B cell (primary cell): ENCODE results near the gene ZNF317. TPM values are rescaled to one million over a fixed set of nuclear protein-coding genes. Genes with fewer than 3 reads are reported as not detected.

Source experiments
- ATAC-seq: fragments of 200-7000 bp; cut with Tn5 transposase; one replicate; pipeline ENCODE4 v1.10.0; 2021; ENCODE audit warnings: low read depth, mild to moderate bottlenecking, moderate number of reproducible peaks, moderate library complexity
- CTCF ChIA-PET: fragments of 350-600 bp; sonication (Branson Sonifier 250); formaldehyde crosslinking; loops from one replicate; lab custom pipeline; 2021; ENCODE audit warnings: antibody characterized with exemption, inconsistent platforms; lab: Charles Lee
- POLR2A ChIA-PET: fragments of 350-600 bp; sonication (Branson Sonifier 250); formaldehyde crosslinking; loops from one replicate; lab custom pipeline; 2021; ENCODE audit warnings: antibody characterized with exemption; lab: Charles Lee
- DNase-seq: peaks from one replicate; pipeline ENCODE4 v3.0.0; 2013
- H2AFZ ChIP-seq: 2 replicates; pipeline ENCODE4 v1.6.1; 2012; ENCODE audit warnings: mild to moderate bottlenecking, low read depth, low read length; ENCODE audit not compliant: insufficient read depth, poor library complexity, severe bottlenecking
- H3K27ac ChIP-seq, 2 donors: 1 replicate in 1 of 2; 2 replicates in 1 of 2; pipeline ENCODE4 v1.5.1; 2012 to 2013; ENCODE audit warnings: low read length in 2 of 2, mild to moderate bottlenecking in 2 of 2, moderate library complexity in 1 of 2
- H3K27me3 ChIP-seq, 4 experiments: fragments of 200-600 bp in 1 of 4; sonication (generic) in 1 of 4; replicated peaks in 1 of 4; 1 replicate in 2 of 4; 2 replicates in 2 of 4; pipeline versions ENCODE4 v1.6.1 to v1.7.0; 2013 to 2016; ENCODE audit warnings: low read length in 3 of 4, mild to moderate bottlenecking in 2 of 4, mixed read lengths in 1 of 4, moderate library complexity in 1 of 4; ENCODE audit not compliant: insufficient read depth in 4 of 4, control insufficient read depth in 3 of 4; ENCODE audit errors: control extremely low read depth in 1 of 4
- H3K36me3 ChIP-seq, 2 experiments: replicated peaks in 1 of 2; 1 replicate in 1 of 2; 2 replicates in 1 of 2; pipeline versions ENCODE4 v1.6.1 to v1.7.1; 2013; ENCODE audit warnings: low read length in 1 of 2; ENCODE audit not compliant: insufficient read depth in 2 of 2, control insufficient read depth in 1 of 2; ENCODE audit errors: control extremely low read depth in 1 of 2, extremely low read depth in 1 of 2
- H3K4me1 ChIP-seq, 2 donors: fragments of 200-600 bp in 1 of 2; sonication (generic) in 1 of 2; 1 replicate in 1 of 2; 2 replicates in 1 of 2; pipeline versions ENCODE4 v1.5.1 to v1.6.1; 2013 to 2017; ENCODE audit warnings: low read length in 2 of 2; ENCODE audit not compliant: control insufficient read depth in 2 of 2, insufficient read depth in 2 of 2
- H3K4me2 ChIP-seq: replicated peaks from 2 replicates; pipeline ENCODE3; 2012; ENCODE audit warnings: mild to moderate bottlenecking, low read depth, low read length; ENCODE audit not compliant: poor library complexity, severe bottlenecking
- H3K4me3 ChIP-seq, 5 experiments: fragments of 200-600 bp in 1 of 5; sonication (generic) in 1 of 5; 1 replicate in 3 of 5; 2 replicates in 2 of 5; pipeline versions ENCODE4 v1.5.1 to v1.7.0; 2011 to 2016; ENCODE audit warnings: low read length in 4 of 5, mild to moderate bottlenecking in 4 of 5, low read depth in 2 of 5, control low read depth in 1 of 5, moderate library complexity in 1 of 5; ENCODE audit not compliant: insufficient read depth in 1 of 5; ENCODE audit errors: control extremely low read depth in 1 of 5, extremely low read depth in 1 of 5
- H3K79me2 ChIP-seq: fragments of 200-600 bp; sonication (generic); one replicate; pipeline ENCODE4 v1.6.0; 2016; ENCODE audit warnings: low read length; ENCODE audit not compliant: control insufficient read depth, insufficient read depth
- H3K9ac ChIP-seq: fragments of 200-600 bp; sonication (generic); 2 replicates; pipeline ENCODE4 v1.6.1; 2017; ENCODE audit warnings: mild to moderate bottlenecking, low read length, moderate library complexity
- H3K9me3 ChIP-seq, 3 donors: one replicate each; pipeline versions ENCODE4 v1.6.1 to v1.7.1; 2013; ENCODE audit warnings: low read length in 2 of 3; ENCODE audit not compliant: control insufficient read depth in 2 of 3, insufficient read depth in 1 of 3; ENCODE audit errors: control extremely low read depth in 1 of 3
- H4K20me1 ChIP-seq: 2 replicates; pipeline ENCODE4 v1.6.0; 2012; ENCODE audit warnings: mild to moderate bottlenecking, low read length; ENCODE audit not compliant: insufficient read depth, control insufficient read depth, poor library complexity, severe bottlenecking
- H3K27ac Mint-ChIP-seq: one replicate; pipeline ENCODE4 v1.8.0; 2021; ENCODE audit warnings: mixed read lengths
- H3K27me3 Mint-ChIP-seq: one replicate; pipeline ENCODE4 v1.8.0; 2021; ENCODE audit warnings: mixed read lengths
- H3K4me1 Mint-ChIP-seq: one replicate; pipeline ENCODE4 v1.8.0; 2021; ENCODE audit warnings: mixed read lengths
- H3K4me3 Mint-ChIP-seq: one replicate; pipeline ENCODE4 v1.8.0; 2021; ENCODE audit warnings: mixed read lengths
- H3K9me3 Mint-ChIP-seq: one replicate; pipeline ENCODE4 v1.8.0; 2022; ENCODE audit warnings: mixed read lengths; ENCODE audit not compliant: insufficient read depth
- CTCF ChIP-seq: fragments of 200-600 bp; IDR thresholded peaks from one replicate; pipeline ENCODE4 v1.8.0; 2022; ENCODE audit warnings: antibody characterized with exemption, mild to moderate bottlenecking
- EZH2 ChIP-seq: IDR thresholded peaks from 2 replicates; pipeline ENCODE4 v1.6.1; 2012; ENCODE audit warnings: borderline replicate concordance, low read depth, mild to moderate bottlenecking, moderate library complexity, low read length; ENCODE audit not compliant: insufficient read depth, poor library complexity, severe bottlenecking
- WGBS: methylation state at CpG from one replicate; pipeline ENCODE4 v1.1.5; 2013; ENCODE audit warnings: missing lambda C conversion rate; ENCODE audit not compliant: insufficient coverage; 5-methylcytosine and 5-hydroxymethylcytosine counted together
- intact Hi-C: fragments of 100-400 bp; cut with micrococcal nuclease; formaldehyde crosslinking; loops from one replicate; pipeline ENCODE4 v1.10.0; 2022
- polyA plus RNA-seq: library from polyadenylated mRNA; depleted of rRNA; stranded (reverse); fragments of >200 nt; gene quantifications from 2 replicates; pipeline ENCODE4 v1.2.3, GENCODE V29; 2012
- total RNA-seq, 2 donors: library from RNA; stranded (reverse); fragments of 120-200 nt in 1 of 2; gene quantifications; 1 replicate in 1 of 2; 2 replicates in 1 of 2; pipeline versions ENCODE4 v1.2.3 to v1.2.4, GENCODE V29; 2013 to 2022

The ZNF317 gene
- total and polyA plus RNA-seq, 2 donors (not counting 1 experiment from before 2014, with no cell fraction given): 31.6 to 65.2 TPM

- Histone ChIP-seq H3K9me3 (peaks cover 6 to 39% (median 26%) of the 10 kb centered on the region in 3 donors), H3K27me3 (no peaks in the 10 kb centered on the region), H3K9ac (no peak overlapping the region), H3K4me1 (peaks cover 0 to 6% of the 10 kb centered on the region in 2 donors), H3K27ac (no peak overlapping the region), H2AFZ (no peak overlapping the region), H3K4me3 (no peak overlapping the region), H3K79me2 (peaks cover 100% of the 10 kb centered on the region), H4K20me1 (peaks cover 73% of the 10 kb centered on the region), H3K4me2 (no peak overlapping the region), H3K36me3 (peaks cover 0 to 46% of the 10 kb centered on the region in 2 experiments)
- Mint-ChIP-seq H3K4me1 (peaks cover 44% of the 10 kb centered on the region), H3K27me3 (no peaks in the 10 kb centered on the region), H3K9me3 (peaks cover 9% of the 10 kb centered on the region), H3K27ac (no peak overlapping the region), H3K4me3 (no peak overlapping the region)
- TF ChIP-seq CTCF (no peak), EZH2 (no peak)
- intact Hi-C loops: no loop called here
- WGBS: 90% methylated on average over 2 of the region's 3 CpGs
- no peak for ATAC-seq
- DNase-seq: no peak
- ChIA-PET POLR2A (no interaction called here), CTCF (no interaction called here)
Observed at GRCh38 chr19:9148697-9149096, 8.5 kb downstream of the ZNF317 start.

GRCh38 chr19:9149997-9150396, 9.8 kb downstream of the ZNF317 start:
- no peak overlapping the region for H3K9ac ChIP-seq
- WGBS: 100% methylated on average over 2 of the region's 4 CpGs
- no peaks in the 10 kb centered on the region for H3K27me3 ChIP-seq
- H3K79me2 ChIP-seq: peaks cover 99% of the 10 kb centered on the region
- H3K9me3 Mint-ChIP-seq: peaks cover 6% of the 10 kb centered on the region
- H3K4me3 Mint-ChIP-seq: no peak overlapping the region
- no peak for DNase-seq
- no peak overlapping the region for H2AFZ ChIP-seq
- no peaks in the 10 kb centered on the region for H3K27me3 Mint-ChIP-seq
- peaks cover 52% of the 10 kb centered on the region for H3K4me1 Mint-ChIP-seq
- no peak overlapping the region for H3K27ac Mint-ChIP-seq
- intact Hi-C loops: no loop called here
- peaks cover 0 to 45% of the 10 kb centered on the region in 2 experiments for H3K36me3 ChIP-seq
- H3K9me3 ChIP-seq: peaks cover 2 to 32% (median 19%) of the 10 kb centered on the region in 3 donors
- CTCF ChIA-PET: no interaction called here
- H3K4me1 ChIP-seq: peaks cover 3 to 6% of the 10 kb centered on the region in 2 donors
- no peak overlapping the region for H3K27ac ChIP-seq
- H3K4me2 ChIP-seq: no peak overlapping the region
- peaks cover 73% of the 10 kb centered on the region for H4K20me1 ChIP-seq
- POLR2A ChIA-PET: no interaction called here
- TF ChIP-seq EZH2 (no peak), CTCF (no peak)
- ATAC-seq: no peak
- H3K4me3 ChIP-seq: no peak overlapping the region
